Naive thymus-derived CD8-positive, alpha-beta T cell (primary cell): ENCODE data around the gene HOXB5. TPM values are rescaled to one million over a fixed set of nuclear protein-coding genes. Genes with fewer than 3 reads are reported as not detected.
A peak's percentile ranks its signal among the peaks of the same experiment; 100 is the strongest.

ENCODE experiments used
- ATAC-seq, 2 donors: fragments of 150-1000 bp; cut with Tn5 transposase in 1 of 2; sonication (Bioruptor Pico), chemical (Tn5 transposase) in 1 of 2; 1 replicate in 1 of 2; 2 replicates in 1 of 2; pipeline ENCODE4 v1.10.0; 2021; ENCODE audit warnings: mild to moderate bottlenecking in 2 of 2, moderate library complexity in 2 of 2
- POLR2A ChIA-PET: fragments of 350-600 bp; sonication (Branson Sonifier 250); formaldehyde crosslinking; loops from one replicate; lab custom pipeline; 2021; ENCODE audit warnings: antibody characterized with exemption; lab: Charles Lee
- DNase-seq, 10 donors: peaks; one replicate each; pipeline versions ENCODE4 v3.0.0 to v3.0.0-alpha.2; 2020 to 2022
- H3K27ac Mint-ChIP-seq, 10 donors: one replicate each; pipeline ENCODE4 v1.8.0; 2020 to 2022; ENCODE audit warnings: mild to moderate bottlenecking in 10 of 10, mixed read lengths in 10 of 10, moderate library complexity in 4 of 10, inconsistent platforms in 1 of 10
- H3K27me3 Mint-ChIP-seq, 5 donors: one replicate each; pipeline ENCODE4 v1.8.0; 2021 to 2022; ENCODE audit warnings: mixed read lengths in 5 of 5
- H3K36me3 Mint-ChIP-seq, 3 donors: one replicate each; pipeline ENCODE4 v1.8.0; 2020 to 2022; ENCODE audit warnings: mixed read lengths in 3 of 3, mild to moderate bottlenecking in 2 of 3, inconsistent platforms in 1 of 3
- H3K4me1 Mint-ChIP-seq, 4 donors: one replicate each; pipeline ENCODE4 v1.8.0; 2021 to 2022; ENCODE audit warnings: mixed read lengths in 4 of 4
- H3K4me3 Mint-ChIP-seq, 10 donors: one replicate each; pipeline ENCODE4 v1.8.0; 2020 to 2022; ENCODE audit warnings: mild to moderate bottlenecking in 10 of 10, mixed read lengths in 10 of 10, moderate library complexity in 6 of 10, inconsistent platforms in 1 of 10
- H3K9me3 Mint-ChIP-seq, 9 donors: one replicate each; pipeline ENCODE4 v1.8.0; 2020 to 2022; ENCODE audit warnings: mixed read lengths in 9 of 9, mild to moderate bottlenecking in 3 of 9, inconsistent platforms in 1 of 9, moderate library complexity in 1 of 9
- polyA plus RNA-seq, 3 donors: library from polyadenylated mRNA; unstranded; fragments of 300-500 nt; fragmentation: Illumina TruSeq; gene quantifications; one replicate each; pipeline ENCODE4 v1.2.3, GENCODE V29; 2021
- total RNA-seq, 8 experiments: library from RNA in 2 of 8; stranded (reverse) in 2 of 8; gene quantifications; one replicate each; pipeline ENCODE4 v1.2.3 and lab custom pipeline; 2021 to 2026

The HOXB5 gene
- total and polyA plus RNA-seq, 5 experiments from 2014 or later, result not detected

GRCh38 chr17:48565022-48565554 lies 28.5 kb downstream of the HOXB5 start:
- peaks cover 3 to 36% (median 11%) of the 10 kb centered on the region in 4 donors for H3K4me1 Mint-ChIP-seq
- POLR2A ChIA-PET, result no interaction called here
- peaks cover 0 to 3% (median 0%) of the 10 kb centered on the region in 3 donors for H3K36me3 Mint-ChIP-seq
- no peak for ATAC-seq
- peak in 1 of 10 donors; percentile 15 for DNase-seq
- peak overlapping the region in 5 of 10 donors; percentile 9 to 62 (median 55) for H3K4me3 Mint-ChIP-seq
- peaks cover 13 to 31% (median 27%) of the 10 kb centered on the region in 5 donors for H3K27me3 Mint-ChIP-seq
- no peaks in the 10 kb centered on the region for H3K9me3 Mint-ChIP-seq
- H3K27ac Mint-ChIP-seq, result no peak overlapping the region

- peak in 1 of 10 donors; percentile 57 for DNase-seq
- H3K27ac Mint-ChIP-seq, result no peak overlapping the region
- no peaks in the 10 kb centered on the region for H3K9me3 Mint-ChIP-seq
- peaks cover 9 to 27% (median 24%) of the 10 kb centered on the region in 5 donors for H3K27me3 Mint-ChIP-seq
- peaks cover 0 to 3% (median 0%) of the 10 kb centered on the region in 3 donors for H3K36me3 Mint-ChIP-seq
- H3K4me1 Mint-ChIP-seq, result peaks cover 3 to 36% (median 11%) of the 10 kb centered on the region in 4 donors
- POLR2A ChIA-PET, result no interaction called here
- peak overlapping the region in 6 of 10 donors; percentile 9 to 70 (median 58) for H3K4me3 Mint-ChIP-seq
- ATAC-seq, result peak; percentile 27 to 69
These were observed 29.2 kb downstream of the HOXB5 start for GRCh38 chr17:48564188-48565021.

GRCh38 chr17:48563867-48564187 lies 29.8 kb downstream of the HOXB5 start:
- Mint-ChIP-seq H3K4me1 (peaks cover 1 to 31% (median 11%) of the 10 kb centered on the region in 4 donors), H3K27me3 (peaks cover 9 to 30% (median 22%) of the 10 kb centered on the region in 5 donors), H3K27ac (no peak overlapping the region), H3K9me3 (no peaks in the 10 kb centered on the region), H3K36me3 (peaks cover 0 to 3% (median 0%) of the 10 kb centered on the region in 3 donors), H3K4me3 (peak overlapping the region in 6 of 10 donors; percentile 34 to 65 (median 46))
- ATAC-seq, result no peak
- POLR2A ChIA-PET, result interaction anchor here (0.6 kb wide), 1 partner anchor 22 kb away, joined by 3 read pairs; no protein-coding TSS in a partner anchor
- peak in 1 of 10 donors; percentile 31 for DNase-seq

GRCh38 chr17:48563385-48563838 lies 30.2 kb downstream of the HOXB5 start:
- H3K9me3 Mint-ChIP-seq, result no peaks in the 10 kb centered on the region
- peaks cover 1 to 27% (median 8%) of the 10 kb centered on the region in 4 donors for H3K4me1 Mint-ChIP-seq
- peaks cover 0 to 2% (median 0%) of the 10 kb centered on the region in 3 donors for H3K36me3 Mint-ChIP-seq
- POLR2A ChIA-PET, result interaction anchor here (0.6 kb wide), 1 partner anchor 22 kb away, joined by 3 read pairs; no protein-coding TSS in a partner anchor
- H3K27ac Mint-ChIP-seq, result no peak overlapping the region
- ATAC-seq (no peak), DNase-seq (peak in 1 of 10 donors; percentile 40)
- peaks cover 12 to 34% (median 24%) of the 10 kb centered on the region in 5 donors for H3K27me3 Mint-ChIP-seq
- H3K4me3 Mint-ChIP-seq, result peak overlapping the region in 7 of 10 donors; percentile 34 to 65 (median 39)

- Mint-ChIP-seq H3K4me1 (peaks cover 0 to 24% (median 6%) of the 10 kb centered on the region in 4 donors), H3K36me3 (no peaks in the 10 kb centered on the region), H3K27me3 (peaks cover 14 to 39% (median 22%) of the 10 kb centered on the region in 5 donors), H3K4me3 (no peak overlapping the region), H3K27ac (no peak overlapping the region), H3K9me3 (no peaks in the 10 kb centered on the region)
- ATAC-seq, result no peak
- POLR2A ChIA-PET, result interaction anchor here (0.6 to 1.3 kb wide), 3 partner anchors 19 to 164 kb away, joined by 3 read pairs; no protein-coding TSS in a partner anchor
- peak in 1 of 10 donors; percentile 27 for DNase-seq
These were observed 30.6 kb downstream of the HOXB5 start for GRCh38 chr17:48562934-48563333.

- H3K36me3 Mint-ChIP-seq, result no peaks in the 10 kb centered on the region
- H3K9me3 Mint-ChIP-seq, result no peaks in the 10 kb centered on the region
- peaks cover 0 to 24% (median 6%) of the 10 kb centered on the region in 4 donors for H3K4me1 Mint-ChIP-seq
- ATAC-seq, result peak; percentile 65 to 72
- no peak overlapping the region for H3K4me3 Mint-ChIP-seq
- POLR2A ChIA-PET, result interaction anchor here (0.6 to 1.5 kb wide), 3 partner anchors 14 to 163 kb away, joined by 3 to 5 read pairs (median 3); no protein-coding TSS in a partner anchor
- H3K27me3 Mint-ChIP-seq, result peaks cover 15 to 42% (median 23%) of the 10 kb centered on the region in 5 donors
- H3K27ac Mint-ChIP-seq, result peak overlapping the region in 3 of 10 donors; percentile 2 to 49 (median 31)
- DNase-seq, result peak in 1 of 10 donors; percentile 42
These were observed 31.4 kb downstream of the HOXB5 start for GRCh38 chr17:48561884-48562810.

- no peak overlapping the region for H3K4me3 Mint-ChIP-seq
- H3K36me3 Mint-ChIP-seq, result no peaks in the 10 kb centered on the region
- H3K9me3 Mint-ChIP-seq, result no peaks in the 10 kb centered on the region
- POLR2A ChIA-PET, result interaction anchor here (0.6 to 1.2 kb wide), 3 partner anchors 12 to 1127 kb away, joined by 3 to 5 read pairs (median 3); no protein-coding TSS in a partner anchor
- H3K27me3 Mint-ChIP-seq, result peaks cover 22 to 55% (median 32%) of the 10 kb centered on the region in 5 donors
- no peak for ATAC-seq
- peak in 1 of 10 donors; percentile 59 for DNase-seq
- H3K27ac Mint-ChIP-seq, result no peak overlapping the region
- peaks cover 4 to 32% (median 15%) of the 10 kb centered on the region in 4 donors for H3K4me1 Mint-ChIP-seq
These were observed 33.5 kb downstream of the HOXB5 start for GRCh38 chr17:48559840-48560817.

GRCh38 chr17:48559122-48559839 lies 34.3 kb downstream of the HOXB5 start:
- DNase-seq (no peak), ATAC-seq (no peak)
- H3K4me3 Mint-ChIP-seq, result no peak overlapping the region
- no peaks in the 10 kb centered on the region for H3K9me3 Mint-ChIP-seq
- peaks cover 19 to 64% (median 37%) of the 10 kb centered on the region in 5 donors for H3K27me3 Mint-ChIP-seq
- H3K27ac Mint-ChIP-seq, result no peak overlapping the region
- H3K4me1 Mint-ChIP-seq, result peaks cover 6 to 30% (median 17%) of the 10 kb centered on the region in 4 donors
- POLR2A ChIA-PET, result interaction anchor here (0.5 to 1.2 kb wide), 3 partner anchors 11 to 40 kb away, joined by 3 read pairs; no protein-coding TSS in a partner anchor
- H3K36me3 Mint-ChIP-seq, result no peaks in the 10 kb centered on the region

GRCh38 chr17:48558831-48559121 lies 34.8 kb downstream of the HOXB5 start:
- ATAC-seq (no peak), DNase-seq (no peak)
- H3K9me3 Mint-ChIP-seq, result no peaks in the 10 kb centered on the region
- peaks cover 6 to 29% (median 17%) of the 10 kb centered on the region in 4 donors for H3K4me1 Mint-ChIP-seq
- POLR2A ChIA-PET, result no interaction called here
- H3K36me3 Mint-ChIP-seq, result no peaks in the 10 kb centered on the region
- peaks cover 18 to 69% (median 36%) of the 10 kb centered on the region in 5 donors for H3K27me3 Mint-ChIP-seq
- no peak overlapping the region for H3K27ac Mint-ChIP-seq
- H3K4me3 Mint-ChIP-seq, result no peak overlapping the region

GRCh38 chr17:48558057-48558830 lies 35.3 kb downstream of the HOXB5 start:
- no peak overlapping the region for H3K4me3 Mint-ChIP-seq
- H3K4me1 Mint-ChIP-seq, result peaks cover 6 to 25% (median 17%) of the 10 kb centered on the region in 4 donors
- no peaks in the 10 kb centered on the region for H3K9me3 Mint-ChIP-seq
- ATAC-seq (no peak), DNase-seq (no peak)
- no peaks in the 10 kb centered on the region for H3K36me3 Mint-ChIP-seq
- POLR2A ChIA-PET, result interaction anchor here (1.1 to 2.0 kb wide), 3 partner anchors 11 to 17 kb away, joined by 5 read pairs; no protein-coding TSS in a partner anchor
- peaks cover 13 to 70% (median 32%) of the 10 kb centered on the region in 5 donors for H3K27me3 Mint-ChIP-seq
- no peak overlapping the region for H3K27ac Mint-ChIP-seq
